HEK293 (cell line): ENCODE data around the gene TBC1D5.
"Not testable (repeated sequence)": the region's sequence is repeated elsewhere in the genome, so short reads cannot be mapped to it uniquely, and the experiment has no call there.

ENCODE experiments used
- CTCF ChIA-PET: fragments of 350-600 bp; formaldehyde crosslinking; extraction: SDS; loops from one replicate; lab custom pipeline; 2021; ENCODE audit warnings: antibody characterized with exemption; lab: Yijun Ruan, JAX
- POLR2A ChIA-PET: fragments of 300-600 bp; formaldehyde crosslinking; extraction: SDS; loops from one replicate; lab custom pipeline; 2020; ENCODE audit warnings: antibody characterized with exemption, inconsistent platforms; lab: Yijun Ruan, JAX
- H3K27ac ChIP-seq: fragments of 200-500 bp; sonication (Bioruptor generic); 2 replicates; pipeline ENCODE4 v1.5.1; 2014; ENCODE audit warnings: low read depth, low read length, control low read depth, inconsistent platforms; ENCODE audit errors: extremely low read depth
- H3K36me3 ChIP-seq, 2 experiments: fragments of 200-500 bp in 1 of 2; sonication (Bioruptor generic) in 1 of 2; 1 replicate in 1 of 2; 2 replicates in 1 of 2; pipeline ENCODE4 v1.5.1; 2014 to 2017; ENCODE audit warnings: inconsistent platforms in 2 of 2, low read length in 2 of 2; ENCODE audit not compliant: control insufficient read depth in 2 of 2, insufficient read depth in 1 of 2
- H3K4me1 ChIP-seq: fragments of 200-500 bp; sonication (Bioruptor generic); 2 replicates; pipeline ENCODE4 v1.5.1; 2014; ENCODE audit warnings: mild to moderate bottlenecking, low read length, inconsistent platforms; ENCODE audit not compliant: control insufficient read depth, insufficient read depth
- H3K4me3 ChIP-seq: 2 replicates; pipeline ENCODE4 v1.5.1; 2011; ENCODE audit warnings: low read depth, mild to moderate bottlenecking, control low read depth, low read length, moderate library complexity
- H3K9me3 ChIP-seq: fragments of 200-500 bp; sonication (Bioruptor generic); 2 replicates; pipeline ENCODE4 v1.5.1; 2014; ENCODE audit warnings: low read depth, low read length, inconsistent platforms; ENCODE audit not compliant: control insufficient read depth, insufficient read depth
- MZF1 ChIP-seq: fragments of 450-650 bp; formaldehyde crosslinking; IDR thresholded peaks from 2 replicates; pipeline ENCODE4 v1.5.1; 2017; ENCODE audit warnings: missing biosample characterization, missing genetic modification characterization, borderline replicate concordance
- ZNF324 ChIP-seq: fragments of 450-650 bp; formaldehyde crosslinking; IDR thresholded peaks from 2 replicates; pipeline ENCODE4 v1.5.1; 2016; ENCODE audit warnings: missing biosample characterization, missing genetic modification characterization
- ZNF654 ChIP-seq: fragments of 450-650 bp; formaldehyde crosslinking; IDR thresholded peaks from 2 replicates; pipeline ENCODE4 v1.5.1; 2016; ENCODE audit warnings: low read depth, missing biosample characterization, missing genetic modification characterization
- ZNF701 ChIP-seq: fragments of 450-650 bp; formaldehyde crosslinking; IDR thresholded peaks from 2 replicates; pipeline ENCODE4 v1.5.1; 2016; ENCODE audit warnings: missing biosample characterization, missing genetic modification characterization
- TF ChIP-seq, protein P1 (sequence below): fragments of 450-650 bp; formaldehyde crosslinking; IDR thresholded peaks from 2 replicates; pipeline ENCODE4 v1.5.1; 2016; ENCODE audit warnings: missing biosample characterization, missing genetic modification characterization
- TF ChIP-seq, protein P2 (sequence below): fragments of 450-650 bp; formaldehyde crosslinking; IDR thresholded peaks from 2 replicates; pipeline ENCODE4 v1.5.1; 2016; ENCODE audit warnings: missing biosample characterization, missing genetic modification characterization

Gene TBC1D5

DNA sequence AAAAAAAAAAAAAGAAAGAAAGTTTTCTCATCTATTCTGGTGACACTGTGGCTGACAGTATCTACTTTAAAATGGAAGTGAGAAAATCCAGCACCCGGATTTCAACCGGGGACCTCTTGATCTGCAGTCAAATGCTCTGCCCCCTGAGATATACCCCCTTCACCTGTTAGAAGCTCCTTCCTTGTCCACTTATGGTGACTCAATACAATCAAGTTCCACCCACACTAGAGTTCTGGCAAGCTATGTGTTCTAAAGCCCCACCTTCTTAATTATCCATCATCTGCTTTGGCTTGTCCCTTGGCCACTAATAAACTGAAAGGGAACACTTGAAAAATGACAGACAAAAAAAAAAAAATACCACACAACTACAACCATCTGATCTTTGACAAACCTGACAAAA, 42.6 kb downstream of the TBC1D5 start:
- H3K36me3 ChIP-seq, H3K4me1 ChIP-seq, POLR2A ChIA-PET, H3K4me3 ChIP-seq, H3K9me3 ChIP-seq, H3K27ac ChIP-seq, CTCF ChIA-PET: not testable (repeated sequence)

DNA sequence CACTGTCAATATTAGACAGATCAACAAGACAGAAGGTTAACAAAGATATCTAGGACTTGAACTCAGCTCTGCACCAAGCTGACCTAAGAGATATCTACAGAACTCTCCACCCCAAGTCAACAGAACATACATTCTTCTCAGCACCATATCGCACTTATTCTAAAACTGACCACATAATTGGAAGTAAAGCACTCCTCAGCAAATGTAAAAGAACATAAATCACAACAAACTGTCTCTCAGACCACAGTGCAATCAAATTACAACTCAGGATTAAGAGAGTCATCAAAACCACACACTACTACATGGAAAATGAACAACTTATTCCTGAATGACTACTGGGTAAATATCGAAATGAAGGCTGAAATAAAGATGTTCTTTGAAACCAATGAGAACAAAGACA, 46.8 kb downstream of the TBC1D5 start:
- H3K4me1 ChIP-seq, H3K4me3 ChIP-seq, H3K9me3 ChIP-seq, POLR2A ChIA-PET, H3K27ac ChIP-seq, H3K36me3 ChIP-seq: not testable (repeated sequence)
- CTCF ChIA-PET: interaction anchor here (0.7 kb wide), 1 partner anchor 35 kb away, joined by 3 read pairs; no protein-coding TSS in a partner anchor

DNA sequence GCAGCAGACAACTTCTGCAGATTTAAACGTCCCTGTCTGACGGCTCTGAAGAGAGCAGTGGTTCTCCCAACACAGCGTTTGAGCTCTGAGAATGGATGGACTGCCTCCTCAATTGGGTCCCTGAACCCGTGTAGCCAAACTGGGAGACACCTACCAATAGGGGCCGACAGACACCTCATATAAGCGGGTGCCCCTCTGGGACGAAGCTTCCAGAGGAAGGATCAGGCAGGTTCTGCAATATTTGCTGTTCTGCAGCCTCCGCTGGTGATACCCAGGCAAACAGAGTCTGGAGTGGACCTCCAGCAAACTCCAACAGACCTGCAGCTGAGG, 48.8 kb downstream of the TBC1D5 start:
- POLR2A ChIA-PET, H3K4me1 ChIP-seq, H3K4me3 ChIP-seq, H3K27ac ChIP-seq, H3K9me3 ChIP-seq, CTCF ChIA-PET, H3K36me3 ChIP-seq: not testable (repeated sequence)

DNA sequence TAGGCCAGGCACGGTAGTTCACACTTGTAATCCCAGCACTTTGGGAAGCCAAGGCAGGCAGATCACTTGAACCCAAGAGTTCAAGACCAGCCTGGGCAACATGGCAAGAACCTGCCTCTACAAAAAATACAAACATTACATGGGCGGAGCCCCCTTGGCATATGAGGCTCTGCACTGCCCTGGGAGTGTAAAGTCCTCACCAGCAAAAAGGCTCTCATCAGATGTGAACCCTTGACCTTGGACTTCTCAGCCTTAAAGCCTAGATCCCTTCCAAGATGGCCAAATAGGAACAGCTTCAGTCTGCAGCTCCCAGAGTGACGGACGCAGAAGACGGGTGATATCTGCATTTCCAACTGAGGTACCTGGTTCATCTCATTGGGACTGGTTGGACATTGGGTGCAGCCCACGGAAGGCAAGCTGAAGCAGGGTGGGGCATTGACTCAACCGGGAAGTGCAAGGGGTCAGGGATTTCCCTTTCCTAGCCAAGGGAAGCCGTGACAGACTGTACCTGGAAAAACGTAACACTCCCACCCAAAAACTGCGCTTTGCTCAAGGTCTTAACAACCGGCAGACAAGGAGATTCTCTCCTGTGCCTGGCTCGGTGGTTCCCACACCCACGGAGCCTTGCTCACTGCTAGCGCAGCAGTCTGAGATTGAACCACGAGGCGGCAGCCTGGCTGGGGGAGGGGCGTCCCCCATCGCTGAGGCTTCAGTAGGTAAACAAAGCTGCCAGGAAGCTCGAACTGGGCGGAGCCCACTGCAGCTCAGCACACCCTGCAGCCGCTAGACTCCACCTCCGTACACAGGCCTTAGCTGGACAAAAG, 49.4 kb downstream of the TBC1D5 start:
- POLR2A ChIA-PET, H3K4me3 ChIP-seq, CTCF ChIA-PET: not testable (repeated sequence)

DNA sequence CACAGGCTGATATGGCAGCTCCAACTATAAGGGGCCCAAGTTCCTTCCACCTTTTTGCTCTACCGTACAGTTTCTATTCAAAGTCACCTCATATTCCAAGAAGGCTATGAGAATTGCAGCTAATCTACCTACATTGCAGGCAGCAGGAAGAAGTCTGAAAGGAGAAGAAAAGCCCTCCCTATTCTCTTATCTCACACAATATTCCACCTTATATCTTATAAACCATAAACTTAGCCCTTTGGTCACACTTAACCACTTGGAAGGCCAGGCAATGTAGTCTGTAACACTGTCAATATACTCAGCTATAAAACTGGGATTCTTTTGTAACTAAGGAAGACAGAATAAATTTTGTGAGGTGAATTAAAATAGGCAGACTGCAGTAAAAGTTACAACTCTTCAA, 54.9 kb downstream of the TBC1D5 start:
- CTCF ChIA-PET: interaction anchor here (0.6 to 2.6 kb wide), 8 partner anchors 26 to 476 kb away, joined by 3 to 9 read pairs (median 6); no protein-coding TSS in a partner anchor
- no peaks in the 10 kb centered on the region for H3K9me3 ChIP-seq
- no peak overlapping the region for H3K27ac ChIP-seq
- TF ChIP-seq, protein P1, sequence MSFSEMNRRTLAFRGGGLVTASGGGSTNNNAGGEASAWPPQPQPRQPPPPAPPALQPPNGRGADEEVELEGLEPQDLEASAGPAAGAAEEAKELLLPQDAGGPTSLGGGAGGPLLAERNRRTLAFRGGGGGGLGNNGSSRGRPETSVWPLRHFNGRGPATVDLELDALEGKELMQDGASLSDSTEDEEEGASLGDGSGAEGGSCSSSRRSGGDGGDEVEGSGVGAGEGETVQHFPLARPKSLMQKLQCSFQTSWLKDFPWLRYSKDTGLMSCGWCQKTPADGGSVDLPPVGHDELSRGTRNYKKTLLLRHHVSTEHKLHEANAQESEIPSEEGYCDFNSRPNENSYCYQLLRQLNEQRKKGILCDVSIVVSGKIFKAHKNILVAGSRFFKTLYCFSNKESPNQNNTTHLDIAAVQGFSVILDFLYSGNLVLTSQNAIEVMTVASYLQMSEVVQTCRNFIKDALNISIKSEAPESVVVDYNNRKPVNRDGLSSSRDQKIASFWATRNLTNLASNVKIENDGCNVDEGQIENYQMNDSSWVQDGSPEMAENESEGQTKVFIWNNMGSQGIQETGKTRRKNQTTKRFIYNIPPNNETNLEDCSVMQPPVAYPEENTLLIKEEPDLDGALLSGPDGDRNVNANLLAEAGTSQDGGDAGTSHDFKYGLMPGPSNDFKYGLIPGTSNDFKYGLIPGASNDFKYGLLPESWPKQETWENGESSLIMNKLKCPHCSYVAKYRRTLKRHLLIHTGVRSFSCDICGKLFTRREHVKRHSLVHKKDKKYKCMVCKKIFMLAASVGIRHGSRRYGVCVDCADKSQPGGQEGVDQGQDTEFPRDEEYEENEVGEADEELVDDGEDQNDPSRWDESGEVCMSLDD (tag by site-specific recombination): no peak
- TF ChIP-seq ZNF324 (tag by site-specific recombination): no peak
- TF ChIP-seq MZF1 (tag by site-specific recombination): no peak
- TF ChIP-seq, protein P2, sequence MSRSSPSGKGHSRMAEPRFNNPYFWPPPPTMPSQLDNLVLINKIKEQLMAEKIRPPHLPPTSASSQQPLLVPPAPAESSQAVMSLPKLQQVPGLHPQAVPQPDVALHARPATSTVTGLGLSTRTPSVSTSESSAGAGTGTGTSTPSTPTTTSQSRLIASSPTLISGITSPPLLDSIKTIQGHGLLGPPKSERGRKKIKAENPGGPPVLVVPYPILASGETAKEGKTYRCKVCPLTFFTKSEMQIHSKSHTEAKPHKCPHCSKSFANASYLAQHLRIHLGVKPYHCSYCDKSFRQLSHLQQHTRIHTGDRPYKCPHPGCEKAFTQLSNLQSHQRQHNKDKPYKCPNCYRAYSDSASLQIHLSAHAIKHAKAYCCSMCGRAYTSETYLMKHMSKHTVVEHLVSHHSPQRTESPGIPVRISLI (tag by site-specific recombination): no peak
- no peaks in the 10 kb centered on the region for H3K4me1 ChIP-seq
- H3K36me3 ChIP-seq: no peaks in the 10 kb centered on the region
- H3K4me3 ChIP-seq: no peak overlapping the region
- POLR2A ChIA-PET: no interaction called here

More for the DNA sequence above, 49.4 kb downstream of the TBC1D5 start:
- not testable (repeated sequence) for H3K9me3 ChIP-seq, H3K36me3 ChIP-seq, H3K4me1 ChIP-seq, H3K27ac ChIP-seq

DNA sequence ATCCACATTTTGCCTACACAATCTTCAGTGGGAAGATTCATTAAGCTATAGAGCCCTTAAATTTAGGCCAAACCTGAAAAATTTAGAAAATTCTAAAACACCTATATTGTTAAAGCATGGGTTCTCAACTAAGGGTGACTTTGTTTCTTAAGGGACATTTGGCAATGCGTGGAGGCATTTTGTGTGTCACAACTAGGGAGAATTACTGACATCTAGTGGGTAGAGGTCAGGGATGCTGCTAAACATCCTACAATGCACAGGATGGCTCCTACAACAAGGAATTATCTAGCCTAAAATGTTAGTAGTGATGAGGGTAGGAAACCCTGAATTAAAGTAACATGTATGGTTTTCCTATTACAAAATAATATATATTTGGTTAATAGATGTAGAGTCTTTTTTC, 55.8 kb downstream of the TBC1D5 start:
- no peaks in the 10 kb centered on the region for H3K36me3 ChIP-seq
- no peak overlapping the region for H3K27ac ChIP-seq
- H3K4me1 ChIP-seq: no peaks in the 10 kb centered on the region
- ChIA-PET CTCF (interaction anchor here (0.6 to 2.6 kb wide), 10 partner anchors 25 to 477 kb away, joined by 3 to 9 read pairs (median 4); no protein-coding TSS in a partner anchor), POLR2A (no interaction called here)
- H3K9me3 ChIP-seq: no peaks in the 10 kb centered on the region
- no peak overlapping the region for H3K4me3 ChIP-seq
- TF ChIP-seq ZNF701 (tag by site-specific recombination) (no peak), ZNF654 (tag by site-specific recombination) (peak; percentile 55)
- TF ChIP-seq, all 188 proteins: peak for 1
